ENCODE data around the gene SSC4D.
"Not testable (repeated sequence)": the region's sequence is repeated elsewhere in the genome, so short reads cannot be mapped to it uniquely, and the experiment has no call there.

SSC4D gene

GRCh38 chr7:76387789-76388188, 21.7 kb downstream of the SSC4D start:
- not testable (repeated sequence) for H3K27me3 ChIP-seq (ENCODE audit: control insufficient read depth in 2 of 2, insufficient read depth in 2 of 2, low read length in 2 of 2); H3K36me3 ChIP-seq (ENCODE audit: control insufficient read depth in 2 of 2, insufficient read depth in 2 of 2, low read length in 2 of 2); H3K9ac ChIP-seq (ENCODE audit: low read depth in 1 of 2, low read length in 2 of 2); H3K4me3 ChIP-seq (ENCODE audit: low read length in 2 of 2); H3K4me1 ChIP-seq (ENCODE audit: control insufficient read depth in 2 of 2, insufficient read depth in 2 of 2, low read length in 2 of 2); H3K27ac ChIP-seq (ENCODE audit: low read depth in 2 of 2, low read length in 2 of 2); H3K9me3 ChIP-seq (ENCODE audit: control insufficient read depth in 2 of 2, low read length in 2 of 2)

- Histone ChIP-seq H3K36me3 (ENCODE audit: control insufficient read depth in 2 of 2, insufficient read depth in 2 of 2, low read length in 2 of 2) (no peaks in the 10 kb centered on the region), H3K9me3 (ENCODE audit: control insufficient read depth in 2 of 2, low read length in 2 of 2) (no peaks in the 10 kb centered on the region), H3K27ac (ENCODE audit: low read depth in 2 of 2, low read length in 2 of 2) (no peak overlapping the region), H3K4me1 (ENCODE audit: control insufficient read depth in 2 of 2, insufficient read depth in 2 of 2, low read length in 2 of 2) (no peaks in the 10 kb centered on the region), H3K27me3 (ENCODE audit: control insufficient read depth in 2 of 2, insufficient read depth in 2 of 2, low read length in 2 of 2) (no peaks in the 10 kb centered on the region), H3K9ac (ENCODE audit: low read depth in 1 of 2, low read length in 2 of 2) (no peak overlapping the region), H3K4me3 (ENCODE audit: low read length in 2 of 2) (no peak overlapping the region)
Measured at GRCh38 chr7:76386691-76387260, 22.7 kb downstream of the SSC4D start.

GRCh38 chr7:76383089-76383944, 26.2 kb downstream of the SSC4D start:
- H3K4me3 ChIP-seq (ENCODE audit: low read length in 2 of 2): no peak overlapping the region
- H3K4me1 ChIP-seq (ENCODE audit: control insufficient read depth in 2 of 2, insufficient read depth in 2 of 2, low read length in 2 of 2): peaks cover 4 to 5% of the 10 kb centered on the region in 2 donors
- H3K27me3 ChIP-seq (ENCODE audit: control insufficient read depth in 2 of 2, insufficient read depth in 2 of 2, low read length in 2 of 2): no peaks in the 10 kb centered on the region
- H3K9me3 ChIP-seq (ENCODE audit: control insufficient read depth in 2 of 2, low read length in 2 of 2): no peaks in the 10 kb centered on the region
- H3K9ac ChIP-seq (ENCODE audit: low read depth in 1 of 2, low read length in 2 of 2): no peak overlapping the region
- no peaks in the 10 kb centered on the region for H3K36me3 ChIP-seq (ENCODE audit: control insufficient read depth in 2 of 2, insufficient read depth in 2 of 2, low read length in 2 of 2)
- H3K27ac ChIP-seq (ENCODE audit: low read depth in 2 of 2, low read length in 2 of 2): no peak overlapping the region

- no peak overlapping the region for H3K9ac ChIP-seq (ENCODE audit: low read depth in 1 of 2, low read length in 2 of 2)
- H3K36me3 ChIP-seq (ENCODE audit: control insufficient read depth in 2 of 2, insufficient read depth in 2 of 2, low read length in 2 of 2): no peaks in the 10 kb centered on the region
- no peak overlapping the region for H3K27ac ChIP-seq (ENCODE audit: low read depth in 2 of 2, low read length in 2 of 2)
- no peaks in the 10 kb centered on the region for H3K9me3 ChIP-seq (ENCODE audit: control insufficient read depth in 2 of 2, low read length in 2 of 2)
- H3K4me3 ChIP-seq (ENCODE audit: low read length in 2 of 2): no peak overlapping the region
- no peaks in the 10 kb centered on the region for H3K27me3 ChIP-seq (ENCODE audit: control insufficient read depth in 2 of 2, insufficient read depth in 2 of 2, low read length in 2 of 2)
- H3K4me1 ChIP-seq (ENCODE audit: control insufficient read depth in 2 of 2, insufficient read depth in 2 of 2, low read length in 2 of 2): peaks cover 4 to 5% of the 10 kb centered on the region in 2 donors
Measured at GRCh38 chr7:76381814-76382213, 27.7 kb downstream of the SSC4D start.

GRCh38 chr7:76380623-76380966, 28.9 kb downstream of the SSC4D start:
- Histone ChIP-seq H3K27ac (ENCODE audit: low read depth in 2 of 2, low read length in 2 of 2) (peak overlapping the region; percentile 93 to 96), H3K4me3 (ENCODE audit: low read length in 2 of 2) (peak overlapping the region; percentile 56 to 78), H3K36me3 (ENCODE audit: control insufficient read depth in 2 of 2, insufficient read depth in 2 of 2, low read length in 2 of 2) (no peaks in the 10 kb centered on the region), H3K27me3 (ENCODE audit: control insufficient read depth in 2 of 2, insufficient read depth in 2 of 2, low read length in 2 of 2) (no peaks in the 10 kb centered on the region), H3K9ac (ENCODE audit: low read depth in 1 of 2, low read length in 2 of 2) (peak overlapping the region in 1 of 2 donors; percentile 63), H3K4me1 (ENCODE audit: control insufficient read depth in 2 of 2, insufficient read depth in 2 of 2, low read length in 2 of 2) (peaks cover 4 to 5% of the 10 kb centered on the region in 2 donors), H3K9me3 (ENCODE audit: control insufficient read depth in 2 of 2, low read length in 2 of 2) (no peaks in the 10 kb centered on the region)

GRCh38 chr7:76377186-76377918, 32.1 kb downstream of the SSC4D start:
- Histone ChIP-seq H3K4me1 (ENCODE audit: control insufficient read depth in 2 of 2, insufficient read depth in 2 of 2, low read length in 2 of 2) (peaks cover 4 to 5% of the 10 kb centered on the region in 2 donors), H3K4me3 (ENCODE audit: low read length in 2 of 2) (no peak overlapping the region), H3K9me3 (ENCODE audit: control insufficient read depth in 2 of 2, low read length in 2 of 2) (no peaks in the 10 kb centered on the region), H3K27ac (ENCODE audit: low read depth in 2 of 2, low read length in 2 of 2) (no peak overlapping the region), H3K27me3 (ENCODE audit: control insufficient read depth in 2 of 2, insufficient read depth in 2 of 2, low read length in 2 of 2) (no peaks in the 10 kb centered on the region), H3K36me3 (ENCODE audit: control insufficient read depth in 2 of 2, insufficient read depth in 2 of 2, low read length in 2 of 2) (no peaks in the 10 kb centered on the region), H3K9ac (ENCODE audit: low read depth in 1 of 2, low read length in 2 of 2) (no peak overlapping the region)

- no peaks in the 10 kb centered on the region for H3K27me3 ChIP-seq (ENCODE audit: control insufficient read depth in 2 of 2, insufficient read depth in 2 of 2, low read length in 2 of 2)
- H3K36me3 ChIP-seq (ENCODE audit: control insufficient read depth in 2 of 2, insufficient read depth in 2 of 2, low read length in 2 of 2): no peaks in the 10 kb centered on the region
- peaks cover under 1% of the 10 kb centered on the region in 2 donors for H3K4me1 ChIP-seq (ENCODE audit: control insufficient read depth in 2 of 2, insufficient read depth in 2 of 2, low read length in 2 of 2)
- H3K27ac ChIP-seq (ENCODE audit: low read depth in 2 of 2, low read length in 2 of 2): no peak overlapping the region
- H3K9me3 ChIP-seq (ENCODE audit: control insufficient read depth in 2 of 2, low read length in 2 of 2): no peaks in the 10 kb centered on the region
- no peak overlapping the region for H3K4me3 ChIP-seq (ENCODE audit: low read length in 2 of 2)
- H3K9ac ChIP-seq (ENCODE audit: low read depth in 1 of 2, low read length in 2 of 2): no peak overlapping the region
Measured at GRCh38 chr7:76375251-76375650, 34.2 kb downstream of the SSC4D start.

GRCh38 chr7:76372984-76373833, 36.3 kb downstream of the SSC4D start:
- H3K27ac ChIP-seq (ENCODE audit: low read depth in 2 of 2, low read length in 2 of 2): no peak overlapping the region

GRCh38 chr7:76371396-76371795, 38.1 kb downstream of the SSC4D start:
- Histone ChIP-seq H3K4me1 (ENCODE audit: control insufficient read depth in 2 of 2, insufficient read depth in 2 of 2, low read length in 2 of 2) (no peaks in the 10 kb centered on the region), H3K4me3 (ENCODE audit: low read length in 2 of 2) (no peak overlapping the region), H3K36me3 (ENCODE audit: control insufficient read depth in 2 of 2, insufficient read depth in 2 of 2, low read length in 2 of 2) (no peaks in the 10 kb centered on the region), H3K27ac (ENCODE audit: low read depth in 2 of 2, low read length in 2 of 2) (no peak overlapping the region), H3K9me3 (ENCODE audit: control insufficient read depth in 2 of 2, low read length in 2 of 2) (no peaks in the 10 kb centered on the region), H3K9ac (ENCODE audit: low read depth in 1 of 2, low read length in 2 of 2) (no peak overlapping the region), H3K27me3 (ENCODE audit: control insufficient read depth in 2 of 2, insufficient read depth in 2 of 2, low read length in 2 of 2) (no peaks in the 10 kb centered on the region)

More at GRCh38 chr7:76372984-76373833, 36.3 kb downstream of the SSC4D start:
- Histone ChIP-seq H3K4me1 (ENCODE audit: control insufficient read depth in 2 of 2, insufficient read depth in 2 of 2, low read length in 2 of 2) (no peaks in the 10 kb centered on the region), H3K27me3 (ENCODE audit: control insufficient read depth in 2 of 2, insufficient read depth in 2 of 2, low read length in 2 of 2) (no peaks in the 10 kb centered on the region), H3K9me3 (ENCODE audit: control insufficient read depth in 2 of 2, low read length in 2 of 2) (no peaks in the 10 kb centered on the region), H3K9ac (ENCODE audit: low read depth in 1 of 2, low read length in 2 of 2) (no peak overlapping the region), H3K4me3 (ENCODE audit: low read length in 2 of 2) (no peak overlapping the region), H3K36me3 (ENCODE audit: control insufficient read depth in 2 of 2, insufficient read depth in 2 of 2, low read length in 2 of 2) (no peaks in the 10 kb centered on the region)

All from mucosa of rectum (tissue), 2 donors.